Smooth muscle cell (in vitro differentiated cells): ENCODE results near the gene ASB13. TPM values are rescaled to one million over a fixed set of nuclear protein-coding genes. Genes with fewer than 3 reads are reported as not detected.

ENCODE experiments used
- DNase-seq: peaks from one replicate; lab custom pipeline; 2025; ENCODE audit not compliant: unreplicated experiment; lab: John Stamatoyannopoulos, UW
- H2AFZ ChIP-seq: fragments of 200-600 bp; sonication (generic); 2 replicates; pipeline ENCODE4 v1.6.0; 2016; ENCODE audit warnings: antibody characterized with exemption, low read depth, mild to moderate bottlenecking
- H3F3A ChIP-seq: fragments of 200-600 bp; sonication (generic); 2 replicates; pipeline ENCODE4 v1.6.0; 2017; ENCODE audit warnings: antibody characterized with exemption, low read depth
- H3K27ac ChIP-seq: fragments of 200-600 bp; sonication (generic); 2 replicates; pipeline ENCODE4 v1.5.1; 2016; ENCODE audit warnings: low read depth, mild to moderate bottlenecking
- H3K27me3 ChIP-seq: fragments of 200-600 bp; sonication (generic); 2 replicates; pipeline ENCODE4 v1.6.1; 2016; ENCODE audit warnings: low read depth, mild to moderate bottlenecking
- H3K36me3 ChIP-seq: fragments of 200-600 bp; sonication (generic); 2 replicates; pipeline ENCODE4 v1.5.1; 2016; ENCODE audit warnings: low read depth
- H3K4me1 ChIP-seq: fragments of 200-600 bp; sonication (generic); 2 replicates; pipeline ENCODE4 v1.5.1; 2016; ENCODE audit warnings: low read depth
- H3K4me2 ChIP-seq: fragments of 200-600 bp; sonication (generic); 2 replicates; pipeline ENCODE4 v1.6.0; 2016; ENCODE audit warnings: mild to moderate bottlenecking
- H3K4me3 ChIP-seq: fragments of 200-600 bp; sonication (generic); 2 replicates; pipeline ENCODE4 v1.5.1; 2016; ENCODE audit warnings: mild to moderate bottlenecking
- H3K79me2 ChIP-seq: fragments of 200-600 bp; sonication (generic); 2 replicates; pipeline ENCODE4 v1.6.0; 2016; ENCODE audit warnings: low read depth, mild to moderate bottlenecking
- H3K9ac ChIP-seq: fragments of 200-600 bp; sonication (generic); 2 replicates; pipeline ENCODE4 v1.6.0; 2016; ENCODE audit warnings: low read depth
- H3K9me3 ChIP-seq: fragments of 200-600 bp; sonication (generic); replicated peaks from 2 replicates; pipeline ENCODE4 v1.5.1; 2016; ENCODE audit warnings: low read depth
- H4K20me1 ChIP-seq: fragments of 200-600 bp; sonication (generic); 2 replicates; pipeline ENCODE4 v1.6.0; 2016; ENCODE audit warnings: low read depth
- WGBS: methylation state at CpG from one replicate; pipeline ENCODE4 v1.1.7; 2016; ENCODE audit warnings: low lambda C conversion rate; 5-methylcytosine and 5-hydroxymethylcytosine counted together
- polyA plus RNA-seq: library from polyadenylated mRNA; unstranded; fragments of >200 nt; fragmentation: Nextera tagmentation; extraction: Ambion mirVana; gene quantifications from 2 replicates; pipeline ENCODE4 v1.2.1, GENCODE V29; 2016
- total RNA-seq: library from RNA; depleted of rRNA; stranded (reverse); fragments of >200 nt; gene quantifications from 2 replicates; pipeline ENCODE4 v1.2.3, GENCODE V29; 2014
- TF ChIP-seq, protein P1 (sequence below): fragments of 200-600 bp; sonication (generic); IDR thresholded peaks from 2 replicates; pipeline ENCODE4 v1.5.1; 2017; ENCODE audit warnings: borderline replicate concordance, mild to moderate bottlenecking, antibody characterized with exemption; ENCODE audit not compliant: insufficient read depth, poor library complexity, severe bottlenecking

Gene ASB13
- total and polyA plus RNA-seq, 2 experiments from 2014 or later, result 12.6 to 34.7 TPM

DNA sequence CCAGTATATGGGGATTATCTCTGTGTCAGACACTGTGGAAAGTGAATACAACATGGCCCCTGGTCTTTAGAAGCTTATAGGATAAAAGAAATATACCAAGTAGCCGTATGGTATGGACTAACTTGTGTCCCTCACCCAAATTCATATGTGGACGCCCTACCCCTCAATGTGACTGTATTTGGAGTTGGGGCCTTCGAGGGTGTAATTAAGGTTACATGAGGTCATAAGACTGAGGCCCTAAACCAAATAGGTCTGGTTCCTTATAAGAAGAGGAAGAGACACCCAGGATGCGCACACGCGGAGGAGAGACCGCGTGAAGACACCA is 36.3 kb downstream of the ASB13 start:
- no peak for DNase-seq
- TF ChIP-seq, protein P1, sequence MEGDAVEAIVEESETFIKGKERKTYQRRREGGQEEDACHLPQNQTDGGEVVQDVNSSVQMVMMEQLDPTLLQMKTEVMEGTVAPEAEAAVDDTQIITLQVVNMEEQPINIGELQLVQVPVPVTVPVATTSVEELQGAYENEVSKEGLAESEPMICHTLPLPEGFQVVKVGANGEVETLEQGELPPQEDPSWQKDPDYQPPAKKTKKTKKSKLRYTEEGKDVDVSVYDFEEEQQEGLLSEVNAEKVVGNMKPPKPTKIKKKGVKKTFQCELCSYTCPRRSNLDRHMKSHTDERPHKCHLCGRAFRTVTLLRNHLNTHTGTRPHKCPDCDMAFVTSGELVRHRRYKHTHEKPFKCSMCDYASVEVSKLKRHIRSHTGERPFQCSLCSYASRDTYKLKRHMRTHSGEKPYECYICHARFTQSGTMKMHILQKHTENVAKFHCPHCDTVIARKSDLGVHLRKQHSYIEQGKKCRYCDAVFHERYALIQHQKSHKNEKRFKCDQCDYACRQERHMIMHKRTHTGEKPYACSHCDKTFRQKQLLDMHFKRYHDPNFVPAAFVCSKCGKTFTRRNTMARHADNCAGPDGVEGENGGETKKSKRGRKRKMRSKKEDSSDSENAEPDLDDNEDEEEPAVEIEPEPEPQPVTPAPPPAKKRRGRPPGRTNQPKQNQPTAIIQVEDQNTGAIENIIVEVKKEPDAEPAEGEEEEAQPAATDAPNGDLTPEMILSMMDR, result no peak
- H3K4me3 ChIP-seq, result no peak overlapping the region
- H4K20me1 ChIP-seq, result no peaks in the 10 kb centered on the region
- peak overlapping the region; percentile 77 for H3K4me2 ChIP-seq
- no peak overlapping the region for H2AFZ ChIP-seq
- no peaks in the 10 kb centered on the region for H3K79me2 ChIP-seq
- H3K27me3 ChIP-seq, result no peaks in the 10 kb centered on the region
- H3K9ac ChIP-seq, result no peak overlapping the region
- H3K9me3 ChIP-seq, result no peaks in the 10 kb centered on the region
- H3K27ac ChIP-seq, result peak overlapping the region; percentile 72
- WGBS, result 90% methylated on average over 8 of the region's 8 CpGs
- H3K36me3 ChIP-seq, result no peaks in the 10 kb centered on the region
- peaks cover 7% of the 10 kb centered on the region for H3F3A ChIP-seq
- H3K4me1 ChIP-seq, result peaks cover 3% of the 10 kb centered on the region

DNA sequence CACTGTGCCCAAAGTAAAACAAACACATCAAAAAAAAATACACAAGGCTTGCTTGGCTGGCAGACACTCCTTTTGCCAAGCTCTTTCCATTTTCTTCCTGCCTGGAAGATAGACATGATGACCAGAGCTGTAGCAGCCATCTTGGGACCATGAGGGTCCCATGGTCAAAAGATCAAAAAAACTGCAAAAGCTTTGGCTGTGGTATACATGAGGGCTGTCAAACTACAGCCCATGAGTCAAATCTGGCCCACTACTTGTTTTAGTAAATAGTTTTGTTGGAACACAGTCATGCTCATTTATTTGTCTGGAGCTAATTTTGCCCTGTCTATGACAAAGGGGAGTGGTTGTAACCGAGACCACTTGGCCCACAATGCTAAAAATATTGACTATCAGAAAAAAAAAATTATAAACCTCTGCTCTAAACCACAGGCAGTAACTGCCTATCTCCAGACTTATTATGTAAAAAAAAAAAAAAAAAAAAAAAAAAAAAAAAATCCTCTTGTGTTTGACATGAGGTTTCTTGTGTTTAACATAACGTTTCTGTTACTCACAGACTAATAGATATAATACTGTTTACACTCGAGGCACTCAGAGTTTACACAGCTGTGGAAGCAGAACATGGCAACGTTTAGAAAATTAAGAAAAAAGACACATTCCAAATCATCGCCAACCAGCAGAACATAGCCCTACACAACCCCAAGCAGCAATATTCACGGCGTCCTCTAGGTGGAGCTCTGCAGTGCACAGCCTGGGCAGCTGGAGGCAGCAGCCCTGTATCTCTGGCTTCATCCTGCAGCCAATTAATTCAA is 36.9 kb downstream of the ASB13 start:
- no peak overlapping the region for H3K4me3 ChIP-seq
- peaks cover 3% of the 10 kb centered on the region for H3K4me1 ChIP-seq
- H3K27me3 ChIP-seq, result no peaks in the 10 kb centered on the region
- peaks cover 5% of the 10 kb centered on the region for H3F3A ChIP-seq
- H3K36me3 ChIP-seq, result no peaks in the 10 kb centered on the region
- no peak overlapping the region for H2AFZ ChIP-seq
- WGBS, result 10% methylated on average over 7 of the region's 7 CpGs
- H3K9ac ChIP-seq, result peak overlapping the region; percentile 12
- TF ChIP-seq, protein P1, result peak; percentile 93
- peak overlapping the region; percentile 72 for H3K27ac ChIP-seq
- no peaks in the 10 kb centered on the region for H3K79me2 ChIP-seq
- H3K9me3 ChIP-seq, result no peaks in the 10 kb centered on the region
- peak; percentile 61 for DNase-seq
- H3K4me2 ChIP-seq, result peak overlapping the region; percentile 77
- no peaks in the 10 kb centered on the region for H4K20me1 ChIP-seq

DNA sequence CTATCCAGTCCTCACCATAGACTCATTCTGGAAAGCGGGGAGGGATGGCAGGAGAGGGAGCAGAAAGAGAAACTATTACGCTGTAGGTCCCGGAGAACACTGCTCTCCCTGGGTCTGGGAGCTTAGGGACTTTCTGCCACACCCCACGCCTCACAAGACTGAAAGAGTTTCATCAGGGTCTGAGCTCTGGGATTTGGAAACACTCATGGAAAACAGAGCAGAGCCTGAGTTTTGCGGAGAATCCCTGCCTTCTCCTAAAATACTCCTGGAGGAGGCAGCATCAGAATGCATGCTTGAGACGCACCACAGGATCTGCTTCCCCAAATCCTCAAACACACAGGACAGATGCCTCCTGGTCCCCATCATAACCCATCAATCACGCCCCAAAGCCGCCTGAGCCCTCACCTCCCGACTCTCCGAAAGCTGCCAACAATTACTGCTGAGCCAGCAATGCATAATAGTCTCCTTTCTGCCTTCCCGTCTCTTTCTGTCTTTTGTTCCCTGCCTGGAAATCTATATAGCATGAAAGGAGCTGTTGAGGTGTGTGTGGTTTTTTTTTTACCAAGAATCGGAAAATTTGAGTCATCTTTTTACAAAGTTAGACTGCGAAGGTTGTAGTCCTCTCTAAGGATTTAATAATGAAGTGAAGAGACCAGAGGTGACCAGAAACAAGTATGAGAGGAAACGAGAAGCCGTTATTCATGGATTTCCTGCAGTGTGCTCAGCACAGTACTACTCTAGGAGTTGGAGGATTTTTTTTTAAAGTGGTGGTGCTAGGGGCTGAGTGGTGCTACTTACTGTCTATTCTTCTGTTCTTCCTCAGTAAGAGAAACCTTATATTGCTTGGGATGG is 37.7 kb downstream of the ASB13 start:
- 43% methylated on average over 15 of the region's 15 CpGs for WGBS
- H3K4me3 ChIP-seq, result peak overlapping the region; percentile 29
- no peaks in the 10 kb centered on the region for H3K9me3 ChIP-seq
- peak overlapping the region; percentile 75 for H2AFZ ChIP-seq
- no peaks in the 10 kb centered on the region for H3K4me1 ChIP-seq
- peaks cover 4% of the 10 kb centered on the region for H3F3A ChIP-seq
- no peaks in the 10 kb centered on the region for H3K27me3 ChIP-seq
- H3K79me2 ChIP-seq, result no peaks in the 10 kb centered on the region
- no peaks in the 10 kb centered on the region for H4K20me1 ChIP-seq
- H3K36me3 ChIP-seq, result no peaks in the 10 kb centered on the region
- TF ChIP-seq, protein P1, result no peak
- peak overlapping the region; percentile 72 for H3K27ac ChIP-seq
- DNase-seq, result no peak
- H3K9ac ChIP-seq, result peak overlapping the region; percentile 12
- H3K4me2 ChIP-seq, result peak overlapping the region; percentile 77
